GM12872 (cell line): ENCODE data around the gene CEP57L1.

Experiments
- CTCF ChIP-seq: IDR thresholded peaks from 3 replicates; pipeline ENCODE4 v1.5.1; 2011; ENCODE audit warnings: low read depth, mild to moderate bottlenecking, low read length, moderate library complexity; ENCODE audit not compliant: insufficient read depth

The CEP57L1 gene

GRCh38 chr6:109088995-109089394, 6.3 kb upstream of the CEP57L1 start:
- TF ChIP-seq CTCF = no peak

DNA sequence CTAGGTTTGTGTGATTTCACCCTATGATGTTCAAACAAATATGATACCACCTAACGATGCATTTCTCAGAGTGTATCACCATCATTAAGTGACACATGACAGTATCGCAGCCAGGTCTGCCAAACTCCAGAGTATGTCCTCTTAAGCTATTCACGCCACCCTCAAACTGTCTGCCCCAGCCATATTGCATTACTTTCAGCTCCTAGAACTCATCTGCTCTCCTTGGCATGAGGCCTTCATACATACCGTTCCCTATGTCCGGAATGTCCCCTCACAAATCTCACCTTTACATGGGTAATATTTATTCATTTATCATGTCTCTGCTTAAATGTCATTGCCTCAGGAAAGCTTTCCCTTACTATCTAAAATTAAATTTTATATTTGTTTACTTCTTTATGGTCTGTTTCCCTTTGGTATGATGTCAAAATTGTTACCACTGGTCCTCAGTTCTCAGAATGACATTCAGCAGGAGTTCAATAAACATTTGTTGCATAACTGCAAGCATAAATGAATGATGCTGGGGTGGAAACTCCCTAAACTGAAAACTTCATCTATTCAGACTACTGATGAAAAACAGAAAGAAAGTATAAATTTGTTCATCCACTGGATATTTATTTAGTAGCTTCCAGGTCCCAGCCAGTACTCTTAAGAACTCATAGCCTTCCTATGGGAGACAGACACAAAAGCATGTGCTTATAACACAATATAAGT, 3.8 kb upstream of the CEP57L1 start:
- no peak for TF ChIP-seq CTCF

GRCh38 chr6:109092074-109092473, 3.2 kb upstream of the CEP57L1 start:
- TF ChIP-seq CTCF = no peak

- no peak for TF ChIP-seq CTCF
Measured at GRCh38 chr6:109093732-109094415, 1.4 kb upstream of the CEP57L1 start.

DNA sequence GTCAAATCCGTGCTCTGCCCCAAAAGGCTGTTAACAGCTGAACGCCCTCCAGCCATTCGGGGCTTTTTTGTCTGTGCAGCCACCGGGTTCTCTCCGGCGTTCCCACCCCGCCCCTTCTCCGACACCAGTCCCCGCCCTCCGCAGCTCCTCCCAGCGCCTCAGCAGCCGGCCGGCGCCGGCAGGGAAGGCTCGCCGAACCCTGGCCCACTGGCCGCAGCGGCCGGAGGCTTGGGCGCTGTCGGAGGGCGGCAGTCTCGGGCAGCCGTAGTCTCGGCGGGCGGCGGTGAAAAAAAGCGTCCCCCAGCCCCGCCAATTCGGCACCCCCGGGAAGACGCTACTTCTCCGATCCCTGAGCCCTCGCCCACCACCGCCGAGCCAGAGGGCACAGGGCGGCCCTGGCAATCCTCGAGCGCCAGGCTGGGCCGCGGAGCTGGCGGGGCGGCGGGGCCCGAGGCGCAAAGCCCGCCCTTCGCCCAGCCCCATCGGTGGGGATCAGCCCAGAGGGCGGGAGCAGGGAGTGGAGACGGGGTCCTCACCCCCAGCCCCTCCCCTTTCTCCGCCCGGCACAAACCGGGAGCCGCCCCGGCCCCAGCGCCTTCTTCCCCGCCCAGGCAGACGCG, 781 bp upstream of the CEP57L1 start, which contains the start of gene SESN1:
SESN1 (minus strand) TSS at position 431 of the 620 bp plus-strand sequence. CDS start 773 bp downstream, outside the sequence.
- TF ChIP-seq CTCF = no peak

DNA sequence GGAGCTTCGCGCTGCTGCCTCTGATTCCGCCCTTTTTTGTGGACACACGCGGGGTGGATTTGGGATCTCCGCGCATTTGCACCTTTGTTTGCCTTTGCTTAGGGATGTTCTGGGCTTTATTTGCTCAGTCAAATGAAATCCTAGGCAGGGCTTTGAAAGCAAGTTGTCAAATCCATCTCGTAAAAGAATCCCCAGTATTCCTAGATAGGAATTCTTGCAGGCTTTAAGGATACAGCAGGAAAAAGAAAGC, 453 bp downstream of the CEP57L1 start:
- no peak for TF ChIP-seq CTCF

DNA sequence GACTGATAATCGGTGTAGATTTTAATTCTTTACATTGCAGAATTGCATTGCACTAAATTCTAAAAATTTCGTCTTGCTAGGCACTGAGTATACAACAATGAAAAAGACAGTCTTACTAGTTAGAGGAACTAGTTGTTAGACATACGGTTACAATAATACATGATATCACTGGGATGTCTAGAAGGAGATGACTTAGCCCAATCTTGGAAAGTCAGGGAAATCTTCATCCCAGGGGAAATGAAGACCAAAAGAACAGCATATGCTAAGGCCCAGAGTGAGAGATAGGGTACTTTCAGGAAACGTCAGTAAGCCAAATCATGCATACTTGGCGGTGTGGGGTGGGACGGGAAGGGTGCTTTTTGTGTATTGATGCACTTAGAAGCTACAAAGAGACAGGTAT, 901 bp downstream of the CEP57L1 start:
- no peak for TF ChIP-seq CTCF
